K562 (cell line): ENCODE results near the gene LYZL4.

Experiments used
- CBX2 ChIP-seq: fragments of 200-600 bp; sonication (generic); IDR thresholded peaks from one replicate; pipeline ENCODE4 v1.6.1; 2012; ENCODE audit warnings: mild to moderate bottlenecking, low read length, inconsistent platforms; ENCODE audit not compliant: insufficient read depth, poor library complexity, severe bottlenecking
- CBX5 ChIP-seq: IDR thresholded peaks from 2 replicates; pipeline ENCODE4 v1.6.1; 2014; ENCODE audit warnings: low read depth, borderline replicate concordance
- HNRNPK ChIP-seq: fragments of 200-400 bp; formaldehyde crosslinking; IDR thresholded peaks from one replicate; pipeline ENCODE4 v1.6.1; 2018; ENCODE audit warnings: mild to moderate bottlenecking, low read depth, low read length; ENCODE audit not compliant: poor library complexity, severe bottlenecking
- MAFK ChIP-seq: IDR thresholded peaks from 2 replicates; pipeline ENCODE4 v1.6.1; 2011; ENCODE audit warnings: low read length, improper control_type of control experiment
- MAX ChIP-seq: sonication (generic); formaldehyde crosslinking; IDR thresholded peaks from 2 replicates; pipeline ENCODE4 v1.9.0; 2022; ENCODE audit warnings: mild to moderate bottlenecking, missing genetic modification reagents
- MXI1 ChIP-seq: IDR thresholded peaks from 2 replicates; pipeline ENCODE4 v1.6.1; 2011; ENCODE audit warnings: low read depth, mild to moderate bottlenecking, improper control_type of control experiment, low read length
- NFXL1 ChIP-seq: fragments of 450-650 bp; formaldehyde crosslinking; IDR thresholded peaks from 2 replicates; pipeline ENCODE4 v1.4.0; 2021; ENCODE audit warnings: mild to moderate bottlenecking
- NRF1 ChIP-seq, 2 experiments: fragments of 450-650 bp; IDR thresholded peaks in 1 of 2; conservative IDR thresholded peaks in 1 of 2; 2 replicates each; pipeline ENCODE4 v1.6.1; 2014; ENCODE audit warnings: mild to moderate bottlenecking in 2 of 2
- SIX5 ChIP-seq, 2 experiments: IDR thresholded peaks; 2 replicates each; pipeline ENCODE4 v1.6.1; 2011; ENCODE audit warnings: low read length in 2 of 2, borderline replicate concordance in 1 of 2, low read depth in 1 of 2, mild to moderate bottlenecking in 1 of 2, moderate library complexity in 1 of 2; ENCODE audit not compliant: insufficient read depth in 1 of 2
- TCF7 ChIP-seq: sonication (generic); IDR thresholded peaks from 2 replicates; pipeline ENCODE4 v1.6.1; 2016; ENCODE audit warnings: antibody characterized with exemption, borderline replicate concordance
- ZNF75A ChIP-seq: fragments of 450-650 bp; formaldehyde crosslinking; IDR thresholded peaks from 2 replicates; pipeline ENCODE4 v1.4.0; 2020; ENCODE audit warnings: mild to moderate bottlenecking
- ZNF76 ChIP-seq: fragments of 250-450 bp; sonication (Bioruptor Pico); IDR thresholded peaks from 2 replicates; pipeline ENCODE4 v1.4.0; 2020; ENCODE audit warnings: mild to moderate bottlenecking, moderate library complexity, borderline replicate concordance
- TF ChIP-seq, protein P1 (sequence below): fragments of 450-650 bp; conservative IDR thresholded peaks from 2 replicates; pipeline ENCODE4 v1.6.1; 2016; ENCODE audit warnings: missing genetic modification characterization, low read depth, mild to moderate bottlenecking, control low read depth, missing compliant biosample characterization

GRCh38 chr3:42428830-42429229 is 18.4 kb upstream of the LYZL4 start:
- TF ChIP-seq CBX2 (no peak), HNRNPK (no peak), SIX5 (IDR thresholded peaks at IDR 0.05; ENCODE audit: borderline replicate concordance in 1 of 2, insufficient read depth in 1 of 2, low read depth in 1 of 2, low read length in 2 of 2) (no peak), NRF1 (conservative IDR thresholded peaks at IDR 0.05 in 1 of 2, IDR thresholded peaks at IDR 0.05 in 1 of 2) (no peak), TCF7 (no peak), ZNF75A (CRISPR knock-in tag) (no peak), MAX (CRISPR knock-in tag) (no peak), MXI1 (no peak), MAFK (no peak), CBX5 (no peak), ZNF76 (CRISPR knock-in tag) (no peak), NFXL1 (CRISPR knock-in tag) (no peak)
- TF ChIP-seq, protein P1, sequence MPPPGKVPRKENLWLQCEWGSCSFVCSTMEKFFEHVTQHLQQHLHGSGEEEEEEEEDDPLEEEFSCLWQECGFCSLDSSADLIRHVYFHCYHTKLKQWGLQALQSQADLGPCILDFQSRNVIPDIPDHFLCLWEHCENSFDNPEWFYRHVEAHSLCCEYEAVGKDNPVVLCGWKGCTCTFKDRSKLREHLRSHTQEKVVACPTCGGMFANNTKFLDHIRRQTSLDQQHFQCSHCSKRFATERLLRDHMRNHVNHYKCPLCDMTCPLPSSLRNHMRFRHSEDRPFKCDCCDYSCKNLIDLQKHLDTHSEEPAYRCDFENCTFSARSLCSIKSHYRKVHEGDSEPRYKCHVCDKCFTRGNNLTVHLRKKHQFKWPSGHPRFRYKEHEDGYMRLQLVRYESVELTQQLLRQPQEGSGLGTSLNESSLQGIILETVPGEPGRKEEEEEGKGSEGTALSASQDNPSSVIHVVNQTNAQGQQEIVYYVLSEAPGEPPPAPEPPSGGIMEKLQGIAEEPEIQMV, result no peak
